HepG2 (cell line): ENCODE measurements around the gene ZBTB7A. TPM values are rescaled to one million over a fixed set of nuclear protein-coding genes. Genes with fewer than 3 reads are reported as not detected.
A peak's percentile ranks its signal among the peaks of the same experiment; 100 is the strongest.

Source experiments
- FOXK2 ChIP-seq: fragments of 450-650 bp; IDR thresholded peaks from 2 replicates; pipeline ENCODE4 v1.6.1; 2016
- MIER2 ChIP-seq: IDR thresholded peaks from 2 replicates; pipeline ENCODE4 v1.6.1; 2016; ENCODE audit warnings: missing biosample characterization, missing genetic modification reagents
- PHF20 ChIP-seq: sonication (generic); formaldehyde crosslinking; IDR thresholded peaks from 2 replicates; pipeline ENCODE4 v1.5.0; 2020; ENCODE audit warnings: mild to moderate bottlenecking, missing genetic modification reagents
- SMAD3 ChIP-seq: sonication (generic); formaldehyde crosslinking; IDR thresholded peaks from 2 replicates; pipeline ENCODE4 v1.4.0; 2020; ENCODE audit warnings: missing genetic modification reagents
- ZBTB25 ChIP-seq: IDR thresholded peaks from 2 replicates; pipeline ENCODE4 v1.6.1; 2018; ENCODE audit warnings: missing genetic modification reagents
- ZNF430 ChIP-seq: sonication (generic); formaldehyde crosslinking; IDR thresholded peaks from 2 replicates; pipeline ENCODE4 v1.9.0; 2021; ENCODE audit warnings: mild to moderate bottlenecking, missing genetic modification reagents
- ZNF550 ChIP-seq: sonication (generic); formaldehyde crosslinking; IDR thresholded peaks from 2 replicates; pipeline ENCODE4 v1.4.0; 2020; ENCODE audit warnings: mild to moderate bottlenecking, missing genetic modification reagents, borderline replicate concordance
- ZNF598 ChIP-seq: sonication (generic); formaldehyde crosslinking; IDR thresholded peaks from 2 replicates; pipeline ENCODE4 v1.5.1; 2020; ENCODE audit warnings: mild to moderate bottlenecking, missing genetic modification reagents, borderline replicate concordance
- polyA plus RNA-seq, 8 experiments: library from polyadenylated mRNA; depleted of rRNA in 3 of 8; stranded (reverse) in 7 of 8; unstranded in 1 of 8; fragments of >200 nt; fragmentation: Illumina TruSeq in 4 of 8; extraction: Trizol in 4 of 8; gene quantifications; 2 replicates each; pipeline versions ENCODE4 v1.2.1 to v1.2.3, GENCODE V29; 2011 to 2016; ENCODE audit warnings: low read depth in 4 of 8, missing spikeins in 1 of 8, mixed read lengths in 1 of 8; ENCODE audit not compliant: insufficient read depth in 1 of 8
- total RNA-seq, 5 experiments: library from RNA; depleted of rRNA; stranded (reverse); fragments of >200 nt; fragmentation: Illumina TruSeq; extraction: Trizol; gene quantifications; 2 replicates each; pipeline ENCODE4 v1.2.3, GENCODE V29; 2016; ENCODE audit warnings: low read depth in 1 of 5
- TF ChIP-seq, protein P1 (sequence below): sonication (generic); formaldehyde crosslinking; IDR thresholded peaks from 2 replicates; pipeline ENCODE4 v1.4.0; 2020; ENCODE audit warnings: missing genetic modification reagents, borderline replicate concordance
- TF ChIP-seq, protein P2 (sequence below): sonication (generic); formaldehyde crosslinking; IDR thresholded peaks from 2 replicates; pipeline ENCODE4 v1.4.0; 2020; ENCODE audit warnings: missing genetic modification reagents, borderline replicate concordance
- TF ChIP-seq, protein P3 (sequence below), 2 experiments: fragments of 450-650 bp in 1 of 2; sonication (generic) in 1 of 2; formaldehyde crosslinking in 1 of 2; IDR thresholded peaks; 2 replicates each; pipeline versions ENCODE4 v1.6.1 to v1.8.0; 2016 to 2022; ENCODE audit warnings: antibody characterized with exemption in 1 of 2, mild to moderate bottlenecking in 1 of 2, missing genetic modification reagents in 1 of 2

ZBTB7A gene
- total and polyA plus RNA-seq, 2 of the 13 experiments (the other 11 are each of a cell fraction or from before 2014, with no cell fraction given) = 3.6 to 4.0 TPM

DNA sequence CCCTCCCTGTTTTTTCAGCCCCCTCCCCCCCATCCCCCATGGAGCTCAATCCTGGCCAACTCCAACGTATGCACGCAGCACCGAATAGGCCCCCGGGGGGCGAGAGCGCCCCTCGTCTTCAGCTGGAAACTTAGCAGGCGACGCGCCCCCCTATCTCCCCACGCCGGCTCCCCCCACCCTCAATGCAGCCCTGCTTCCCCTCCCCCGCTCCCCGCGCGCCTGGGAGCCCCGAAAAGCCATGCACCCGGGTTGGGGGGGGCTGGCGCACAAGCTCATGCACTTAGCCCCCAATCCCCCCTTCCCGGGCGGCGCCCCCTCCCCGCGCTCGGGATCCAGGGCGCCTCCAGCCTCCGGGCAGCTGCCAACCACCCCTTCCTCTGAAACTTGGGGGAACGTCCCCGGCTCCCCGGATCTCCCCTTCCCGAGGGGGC is 508 bp downstream of the ZBTB7A start (continued):
- TF ChIP-seq, protein P1, sequence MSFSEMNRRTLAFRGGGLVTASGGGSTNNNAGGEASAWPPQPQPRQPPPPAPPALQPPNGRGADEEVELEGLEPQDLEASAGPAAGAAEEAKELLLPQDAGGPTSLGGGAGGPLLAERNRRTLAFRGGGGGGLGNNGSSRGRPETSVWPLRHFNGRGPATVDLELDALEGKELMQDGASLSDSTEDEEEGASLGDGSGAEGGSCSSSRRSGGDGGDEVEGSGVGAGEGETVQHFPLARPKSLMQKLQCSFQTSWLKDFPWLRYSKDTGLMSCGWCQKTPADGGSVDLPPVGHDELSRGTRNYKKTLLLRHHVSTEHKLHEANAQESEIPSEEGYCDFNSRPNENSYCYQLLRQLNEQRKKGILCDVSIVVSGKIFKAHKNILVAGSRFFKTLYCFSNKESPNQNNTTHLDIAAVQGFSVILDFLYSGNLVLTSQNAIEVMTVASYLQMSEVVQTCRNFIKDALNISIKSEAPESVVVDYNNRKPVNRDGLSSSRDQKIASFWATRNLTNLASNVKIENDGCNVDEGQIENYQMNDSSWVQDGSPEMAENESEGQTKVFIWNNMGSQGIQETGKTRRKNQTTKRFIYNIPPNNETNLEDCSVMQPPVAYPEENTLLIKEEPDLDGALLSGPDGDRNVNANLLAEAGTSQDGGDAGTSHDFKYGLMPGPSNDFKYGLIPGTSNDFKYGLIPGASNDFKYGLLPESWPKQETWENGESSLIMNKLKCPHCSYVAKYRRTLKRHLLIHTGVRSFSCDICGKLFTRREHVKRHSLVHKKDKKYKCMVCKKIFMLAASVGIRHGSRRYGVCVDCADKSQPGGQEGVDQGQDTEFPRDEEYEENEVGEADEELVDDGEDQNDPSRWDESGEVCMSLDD = 0 out of 2 replicates have a peak, but pooled peaks have one; percentile 25
- TF ChIP-seq ZNF430 (no peak), ZNF598 (CRISPR knock-in tag) (no peak), MIER2 (no peak), ZNF550 (CRISPR knock-in tag) (no peak), FOXK2 (no peak), SMAD3 (CRISPR knock-in tag) (no peak), ZBTB25 (CRISPR knock-in tag) (no peak), PHF20 (no peak)
- TF ChIP-seq, protein P2, sequence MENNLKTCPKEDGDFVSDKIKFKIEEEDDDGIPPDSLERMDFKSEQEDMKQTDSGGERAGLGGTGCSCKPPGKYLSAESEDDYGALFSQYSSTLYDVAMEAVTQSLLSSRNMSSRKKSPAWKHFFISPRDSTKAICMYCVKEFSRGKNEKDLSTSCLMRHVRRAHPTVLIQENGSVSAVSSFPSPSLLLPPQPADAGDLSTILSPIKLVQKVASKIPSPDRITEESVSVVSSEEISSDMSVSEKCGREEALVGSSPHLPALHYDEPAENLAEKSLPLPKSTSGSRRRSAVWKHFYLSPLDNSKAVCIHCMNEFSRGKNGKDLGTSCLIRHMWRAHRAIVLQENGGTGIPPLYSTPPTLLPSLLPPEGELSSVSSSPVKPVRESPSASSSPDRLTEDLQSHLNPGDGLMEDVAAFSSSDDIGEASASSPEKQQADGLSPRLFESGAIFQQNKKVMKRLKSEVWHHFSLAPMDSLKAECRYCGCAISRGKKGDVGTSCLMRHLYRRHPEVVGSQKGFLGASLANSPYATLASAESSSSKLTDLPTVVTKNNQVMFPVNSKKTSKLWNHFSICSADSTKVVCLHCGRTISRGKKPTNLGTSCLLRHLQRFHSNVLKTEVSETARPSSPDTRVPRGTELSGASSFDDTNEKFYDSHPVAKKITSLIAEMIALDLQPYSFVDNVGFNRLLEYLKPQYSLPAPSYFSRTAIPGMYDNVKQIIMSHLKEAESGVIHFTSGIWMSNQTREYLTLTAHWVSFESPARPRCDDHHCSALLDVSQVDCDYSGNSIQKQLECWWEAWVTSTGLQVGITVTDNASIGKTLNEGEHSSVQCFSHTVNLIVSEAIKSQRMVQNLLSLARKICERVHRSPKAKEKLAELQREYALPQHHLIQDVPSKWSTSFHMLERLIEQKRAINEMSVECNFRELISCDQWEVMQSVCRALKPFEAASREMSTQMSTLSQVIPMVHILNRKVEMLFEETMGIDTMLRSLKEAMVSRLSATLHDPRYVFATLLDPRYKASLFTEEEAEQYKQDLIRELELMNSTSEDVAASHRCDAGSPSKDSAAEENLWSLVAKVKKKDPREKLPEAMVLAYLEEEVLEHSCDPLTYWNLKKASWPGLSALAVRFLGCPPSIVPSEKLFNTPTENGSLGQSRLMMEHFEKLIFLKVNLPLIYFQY (CRISPR knock-in tag) = no peak
- TF ChIP-seq, protein P3, sequence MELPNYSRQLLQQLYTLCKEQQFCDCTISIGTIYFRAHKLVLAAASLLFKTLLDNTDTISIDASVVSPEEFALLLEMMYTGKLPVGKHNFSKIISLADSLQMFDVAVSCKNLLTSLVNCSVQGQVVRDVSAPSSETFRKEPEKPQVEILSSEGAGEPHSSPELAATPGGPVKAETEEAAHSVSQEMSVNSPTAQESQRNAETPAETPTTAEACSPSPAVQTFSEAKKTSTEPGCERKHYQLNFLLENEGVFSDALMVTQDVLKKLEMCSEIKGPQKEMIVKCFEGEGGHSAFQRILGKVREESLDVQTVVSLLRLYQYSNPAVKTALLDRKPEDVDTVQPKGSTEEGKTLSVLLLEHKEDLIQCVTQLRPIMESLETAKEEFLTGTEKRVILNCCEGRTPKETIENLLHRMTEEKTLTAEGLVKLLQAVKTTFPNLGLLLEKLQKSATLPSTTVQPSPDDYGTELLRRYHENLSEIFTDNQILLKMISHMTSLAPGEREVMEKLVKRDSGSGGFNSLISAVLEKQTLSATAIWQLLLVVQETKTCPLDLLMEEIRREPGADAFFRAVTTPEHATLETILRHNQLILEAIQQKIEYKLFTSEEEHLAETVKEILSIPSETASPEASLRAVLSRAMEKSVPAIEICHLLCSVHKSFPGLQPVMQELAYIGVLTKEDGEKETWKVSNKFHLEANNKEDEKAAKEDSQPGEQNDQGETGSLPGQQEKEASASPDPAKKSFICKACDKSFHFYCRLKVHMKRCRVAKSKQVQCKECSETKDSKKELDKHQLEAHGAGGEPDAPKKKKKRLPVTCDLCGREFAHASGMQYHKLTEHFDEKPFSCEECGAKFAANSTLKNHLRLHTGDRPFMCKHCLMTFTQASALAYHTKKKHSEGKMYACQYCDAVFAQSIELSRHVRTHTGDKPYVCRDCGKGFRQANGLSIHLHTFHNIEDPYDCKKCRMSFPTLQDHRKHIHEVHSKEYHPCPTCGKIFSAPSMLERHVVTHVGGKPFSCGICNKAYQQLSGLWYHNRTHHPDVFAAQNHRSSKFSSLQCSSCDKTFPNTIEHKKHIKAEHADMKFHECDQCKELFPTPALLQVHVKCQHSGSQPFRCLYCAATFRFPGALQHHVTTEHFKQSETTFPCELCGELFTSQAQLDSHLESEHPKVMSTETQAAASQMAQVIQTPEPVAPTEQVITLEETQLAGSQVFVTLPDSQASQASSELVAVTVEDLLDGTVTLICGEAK (IDR thresholded peaks at IDR 0.05) = no peak
- TF ChIP-seq, protein P3 (CRISPR knock-in tag; IDR thresholded peaks at IDR 0.05) = no peak
